Measurements from ENCODE around the gene PTPRC.

PTPRC gene

DNA sequence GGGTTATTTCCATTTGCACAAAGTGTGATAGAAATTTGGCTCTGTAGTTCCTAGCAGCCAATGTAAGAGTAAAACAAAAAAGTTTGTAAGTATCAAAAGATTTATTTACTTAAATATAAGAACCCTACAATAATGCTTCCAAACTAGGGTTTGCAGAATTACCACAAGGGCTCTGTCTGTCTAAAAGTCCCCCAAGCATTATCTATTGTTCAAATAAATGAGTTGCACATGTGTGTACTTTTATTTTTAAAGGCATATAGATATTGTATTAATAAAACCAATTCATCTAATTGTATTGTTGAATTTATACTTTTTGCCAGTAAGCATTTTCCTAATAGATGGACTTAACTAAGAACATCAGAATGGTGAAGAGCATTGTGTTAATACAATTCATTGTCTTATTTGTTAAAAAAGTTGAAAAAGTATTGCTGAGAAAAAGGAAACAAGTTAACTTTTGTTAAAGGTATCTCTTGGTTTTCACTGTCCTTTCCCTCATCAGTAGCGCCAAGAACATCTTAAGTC lies 863 bp upstream of the PTPRC start:
- Histone ChIP-seq H3K27me3 (ENCODE audit: insufficient read depth, low read depth, severe bottlenecking) (no peaks in the 10 kb centered on the region), H3K9me3 (ENCODE audit: severe bottlenecking) (no peaks in the 10 kb centered on the region), H3K27ac (no peak overlapping the region), H3K36me3 (no peaks in the 10 kb centered on the region), H3K4me3 (ENCODE audit: low read depth, low read length) (no peak overlapping the region)
- no peak for DNase-seq
- TF ChIP-seq, protein P1, sequence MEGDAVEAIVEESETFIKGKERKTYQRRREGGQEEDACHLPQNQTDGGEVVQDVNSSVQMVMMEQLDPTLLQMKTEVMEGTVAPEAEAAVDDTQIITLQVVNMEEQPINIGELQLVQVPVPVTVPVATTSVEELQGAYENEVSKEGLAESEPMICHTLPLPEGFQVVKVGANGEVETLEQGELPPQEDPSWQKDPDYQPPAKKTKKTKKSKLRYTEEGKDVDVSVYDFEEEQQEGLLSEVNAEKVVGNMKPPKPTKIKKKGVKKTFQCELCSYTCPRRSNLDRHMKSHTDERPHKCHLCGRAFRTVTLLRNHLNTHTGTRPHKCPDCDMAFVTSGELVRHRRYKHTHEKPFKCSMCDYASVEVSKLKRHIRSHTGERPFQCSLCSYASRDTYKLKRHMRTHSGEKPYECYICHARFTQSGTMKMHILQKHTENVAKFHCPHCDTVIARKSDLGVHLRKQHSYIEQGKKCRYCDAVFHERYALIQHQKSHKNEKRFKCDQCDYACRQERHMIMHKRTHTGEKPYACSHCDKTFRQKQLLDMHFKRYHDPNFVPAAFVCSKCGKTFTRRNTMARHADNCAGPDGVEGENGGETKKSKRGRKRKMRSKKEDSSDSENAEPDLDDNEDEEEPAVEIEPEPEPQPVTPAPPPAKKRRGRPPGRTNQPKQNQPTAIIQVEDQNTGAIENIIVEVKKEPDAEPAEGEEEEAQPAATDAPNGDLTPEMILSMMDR (IDR thresholded peaks at IDR 0.05; ENCODE audit: low read depth, low read length), result no peak

DNA sequence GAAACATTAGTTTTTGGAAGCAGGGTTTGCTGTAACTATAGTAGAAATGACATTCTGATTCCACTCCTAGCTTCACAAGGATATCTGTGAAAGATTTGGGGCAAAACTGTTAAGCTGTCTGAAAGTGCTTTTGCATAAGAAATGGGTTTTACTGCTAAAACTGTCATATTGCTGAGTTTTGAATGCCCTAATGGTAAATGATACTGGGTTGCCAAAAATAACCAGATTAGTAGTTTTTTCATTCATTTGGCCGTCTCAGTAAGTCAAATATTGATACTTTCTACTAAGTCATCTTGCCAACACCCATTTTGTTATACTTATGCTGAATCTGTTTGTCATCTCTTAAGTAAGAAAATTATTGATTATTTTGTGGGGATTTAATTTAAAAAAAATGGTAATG lies 399 bp upstream of the PTPRC start:
- no peak for DNase-seq
- Histone ChIP-seq H3K27ac (no peak overlapping the region), H3K9me3 (ENCODE audit: severe bottlenecking) (no peaks in the 10 kb centered on the region), H3K27me3 (ENCODE audit: insufficient read depth, low read depth, severe bottlenecking) (no peaks in the 10 kb centered on the region), H3K4me3 (ENCODE audit: low read depth, low read length) (no peak overlapping the region), H3K36me3 (no peaks in the 10 kb centered on the region)
- TF ChIP-seq, protein P1 (IDR thresholded peaks at IDR 0.05; ENCODE audit: low read depth, low read length), result no peak

DNA sequence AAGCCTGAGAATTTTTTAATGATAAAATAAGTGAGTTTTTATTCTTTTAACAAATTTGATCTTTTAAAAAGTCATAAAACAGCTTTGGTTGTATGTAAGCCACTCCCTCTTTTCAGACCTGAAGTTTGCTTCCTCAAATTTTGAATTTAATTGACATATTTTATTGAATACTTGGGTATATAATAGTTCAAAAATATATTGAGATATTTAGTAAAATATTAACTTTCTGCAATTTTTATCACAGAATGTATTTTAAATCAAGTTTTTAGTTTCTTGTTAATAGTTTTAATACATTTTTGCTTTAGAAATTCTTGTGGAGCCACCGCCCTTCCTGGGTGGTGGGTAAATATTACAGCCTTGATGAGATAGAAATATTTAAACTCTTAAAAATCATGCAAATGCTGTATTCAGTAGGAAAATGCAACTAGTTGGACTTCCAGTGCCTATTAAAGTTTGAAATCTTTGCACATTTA lies 867 bp downstream of the PTPRC start:
- no peak for DNase-seq
- no peaks in the 10 kb centered on the region for H3K9me3 ChIP-seq (ENCODE audit: severe bottlenecking)
- TF ChIP-seq, protein P1 (IDR thresholded peaks at IDR 0.05; ENCODE audit: low read depth, low read length), result no peak
- H3K27me3 ChIP-seq (ENCODE audit: insufficient read depth, low read depth, severe bottlenecking), result no peaks in the 10 kb centered on the region
- H3K4me3 ChIP-seq (ENCODE audit: low read depth, low read length), result no peak overlapping the region
- H3K27ac ChIP-seq, result no peak overlapping the region
- no peaks in the 10 kb centered on the region for H3K36me3 ChIP-seq

DNA sequence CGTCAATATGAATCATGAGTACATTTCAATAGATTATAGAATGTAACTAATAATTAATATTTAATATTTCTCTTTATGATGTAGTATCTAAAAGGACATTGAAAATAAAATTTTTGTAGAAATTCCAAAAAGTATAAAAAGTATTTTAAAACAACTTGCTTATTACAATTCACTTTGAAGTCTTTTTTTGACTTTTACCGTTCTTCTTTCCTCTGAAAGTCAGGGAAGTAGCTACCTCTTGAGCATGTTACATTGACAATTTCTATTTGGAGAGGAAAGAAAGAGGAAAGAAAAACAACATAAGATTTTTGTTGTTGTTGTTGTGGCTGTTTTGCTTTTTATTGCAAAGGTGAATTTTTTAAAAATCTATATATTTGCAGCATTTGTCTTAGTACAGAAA lies 1.3 kb downstream of the PTPRC start:
- no peak for DNase-seq
- Histone ChIP-seq H3K4me3 (ENCODE audit: low read depth, low read length) (no peak overlapping the region), H3K27ac (no peak overlapping the region)

DNA sequence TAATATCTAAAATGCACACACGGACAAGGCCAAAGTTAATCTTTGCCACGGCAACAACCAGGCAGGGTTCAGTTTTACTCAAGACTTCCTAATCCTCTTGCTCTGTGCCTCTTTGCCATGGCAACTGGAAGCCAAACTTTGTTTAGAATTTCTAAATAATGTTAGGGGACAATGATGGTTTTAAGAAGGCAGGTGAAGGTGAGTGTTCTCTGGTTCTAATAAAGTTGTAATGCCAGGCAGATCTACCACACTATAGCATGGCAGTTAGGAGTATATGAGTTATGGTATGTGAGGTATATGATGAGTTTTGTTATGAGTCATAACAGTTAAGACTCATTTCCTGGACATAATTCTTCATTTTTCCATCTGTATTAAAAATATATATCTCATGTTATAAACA lies 2.7 kb downstream of the PTPRC start:
- Histone ChIP-seq H3K27ac (no peak overlapping the region), H3K27me3 (ENCODE audit: insufficient read depth, low read depth, severe bottlenecking) (no peaks in the 10 kb centered on the region), H3K9me3 (ENCODE audit: severe bottlenecking) (no peaks in the 10 kb centered on the region), H3K4me3 (ENCODE audit: low read depth, low read length) (no peak overlapping the region), H3K36me3 (no peaks in the 10 kb centered on the region)
- TF ChIP-seq, protein P1 (IDR thresholded peaks at IDR 0.05; ENCODE audit: low read depth, low read length), result no peak
- DNase-seq, result no peak

More for the DNA sequence above, 1.3 kb downstream of the PTPRC start:
- H3K27me3 ChIP-seq (ENCODE audit: insufficient read depth, low read depth, severe bottlenecking), result no peaks in the 10 kb centered on the region
- H3K9me3 ChIP-seq (ENCODE audit: severe bottlenecking), result no peaks in the 10 kb centered on the region
- H3K36me3 ChIP-seq, result no peaks in the 10 kb centered on the region
- TF ChIP-seq, protein P1 (IDR thresholded peaks at IDR 0.05; ENCODE audit: low read depth, low read length), result no peak
